Fibroblast of lung (primary cell): ENCODE measurements around the gene SEPTIN8.

ENCODE experiments used
- EZH2 ChIP-seq: IDR thresholded peaks from 2 replicates; pipeline ENCODE4 v1.5.1; 2012; ENCODE audit warnings: low read length, control low read depth, mild to moderate bottlenecking; ENCODE audit errors: missing control alignments
- TF ChIP-seq, protein P1 (sequence below), 2 donors: IDR thresholded peaks in 1 of 2; conservative IDR thresholded peaks in 1 of 2; 1 replicate in 1 of 2; 2 replicates in 1 of 2; pipeline ENCODE4 v1.5.1; 2011 to 2012; ENCODE audit warnings: low read length in 2 of 2, control low read depth in 1 of 2, inconsistent platforms in 1 of 2, low read depth in 1 of 2, mild to moderate bottlenecking in 1 of 2

DNA sequence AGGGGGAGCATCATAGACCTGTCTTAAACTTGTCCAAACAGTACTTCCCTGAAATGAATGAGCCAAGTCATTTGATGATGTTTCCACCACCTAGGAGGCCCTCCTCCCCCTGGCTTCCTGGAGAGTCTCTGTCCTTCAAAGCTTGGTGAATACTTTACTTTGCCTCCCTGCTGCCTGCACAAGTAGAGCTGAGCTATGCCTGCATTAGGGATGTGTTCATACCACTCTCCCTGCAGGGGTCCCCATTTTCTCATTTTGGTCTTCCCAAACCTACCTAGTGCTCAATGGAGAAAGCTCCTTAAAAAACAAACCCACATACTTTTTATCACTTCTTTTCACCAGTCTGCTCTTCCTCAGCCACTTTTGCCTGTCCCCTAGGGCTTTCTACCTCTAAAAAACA is 22.1 kb downstream of the SEPTIN8 start:
- TF ChIP-seq EZH2, result no peak
- TF ChIP-seq, protein P1, sequence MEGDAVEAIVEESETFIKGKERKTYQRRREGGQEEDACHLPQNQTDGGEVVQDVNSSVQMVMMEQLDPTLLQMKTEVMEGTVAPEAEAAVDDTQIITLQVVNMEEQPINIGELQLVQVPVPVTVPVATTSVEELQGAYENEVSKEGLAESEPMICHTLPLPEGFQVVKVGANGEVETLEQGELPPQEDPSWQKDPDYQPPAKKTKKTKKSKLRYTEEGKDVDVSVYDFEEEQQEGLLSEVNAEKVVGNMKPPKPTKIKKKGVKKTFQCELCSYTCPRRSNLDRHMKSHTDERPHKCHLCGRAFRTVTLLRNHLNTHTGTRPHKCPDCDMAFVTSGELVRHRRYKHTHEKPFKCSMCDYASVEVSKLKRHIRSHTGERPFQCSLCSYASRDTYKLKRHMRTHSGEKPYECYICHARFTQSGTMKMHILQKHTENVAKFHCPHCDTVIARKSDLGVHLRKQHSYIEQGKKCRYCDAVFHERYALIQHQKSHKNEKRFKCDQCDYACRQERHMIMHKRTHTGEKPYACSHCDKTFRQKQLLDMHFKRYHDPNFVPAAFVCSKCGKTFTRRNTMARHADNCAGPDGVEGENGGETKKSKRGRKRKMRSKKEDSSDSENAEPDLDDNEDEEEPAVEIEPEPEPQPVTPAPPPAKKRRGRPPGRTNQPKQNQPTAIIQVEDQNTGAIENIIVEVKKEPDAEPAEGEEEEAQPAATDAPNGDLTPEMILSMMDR (conservative IDR thresholded peaks at IDR 0.05 in 1 of 2, IDR thresholded peaks at IDR 0.05 in 1 of 2; ENCODE audit: low read depth in 1 of 2, low read length in 2 of 2), result peak; percentile 33 to 43
